OCI-LY1 (cell line): ENCODE data around the gene MAPK8.

ENCODE experiments used
- EZH2 ChIP-seq: fragments of 200-600 bp; sonication (generic), shearing (Covaris generic); IDR thresholded peaks from 2 replicates; pipeline ENCODE4 v1.8.0; 2017; ENCODE audit warnings: borderline replicate concordance, mixed run types, mild to moderate bottlenecking, antibody characterized with exemption, low read length, moderate library complexity, mixed read lengths
- TF ChIP-seq, protein P1 (sequence below): fragments of 200-600 bp; sonication (generic), shearing (Covaris generic); IDR thresholded peaks from 2 replicates; pipeline ENCODE4 v1.5.1; 2017; ENCODE audit warnings: mild to moderate bottlenecking, antibody characterized with exemption, low read length, moderate library complexity, mixed read lengths

- TF ChIP-seq, protein P1, sequence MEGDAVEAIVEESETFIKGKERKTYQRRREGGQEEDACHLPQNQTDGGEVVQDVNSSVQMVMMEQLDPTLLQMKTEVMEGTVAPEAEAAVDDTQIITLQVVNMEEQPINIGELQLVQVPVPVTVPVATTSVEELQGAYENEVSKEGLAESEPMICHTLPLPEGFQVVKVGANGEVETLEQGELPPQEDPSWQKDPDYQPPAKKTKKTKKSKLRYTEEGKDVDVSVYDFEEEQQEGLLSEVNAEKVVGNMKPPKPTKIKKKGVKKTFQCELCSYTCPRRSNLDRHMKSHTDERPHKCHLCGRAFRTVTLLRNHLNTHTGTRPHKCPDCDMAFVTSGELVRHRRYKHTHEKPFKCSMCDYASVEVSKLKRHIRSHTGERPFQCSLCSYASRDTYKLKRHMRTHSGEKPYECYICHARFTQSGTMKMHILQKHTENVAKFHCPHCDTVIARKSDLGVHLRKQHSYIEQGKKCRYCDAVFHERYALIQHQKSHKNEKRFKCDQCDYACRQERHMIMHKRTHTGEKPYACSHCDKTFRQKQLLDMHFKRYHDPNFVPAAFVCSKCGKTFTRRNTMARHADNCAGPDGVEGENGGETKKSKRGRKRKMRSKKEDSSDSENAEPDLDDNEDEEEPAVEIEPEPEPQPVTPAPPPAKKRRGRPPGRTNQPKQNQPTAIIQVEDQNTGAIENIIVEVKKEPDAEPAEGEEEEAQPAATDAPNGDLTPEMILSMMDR: no peak
- no peak for TF ChIP-seq EZH2
These were observed 15.3 kb upstream of the MAPK8 start for GRCh38 chr10:48291190-48291589.
